PFSK-1 (cell line): ENCODE measurements around the gene GPR52.

Experiments used
- FOXP2 ChIP-seq: optimal IDR thresholded peaks from 2 replicates; pipeline ENCODE3; 2011; ENCODE audit warnings: borderline replicate concordance, control low read depth, inconsistent platforms; ENCODE audit not compliant: insufficient read depth; ENCODE audit errors: extremely low read length, extremely low read depth
- POLR2AphosphoS5 ChIP-seq: IDR thresholded peaks from 2 replicates; pipeline ENCODE4 v1.6.1; 2012; ENCODE audit warnings: low read depth, mild to moderate bottlenecking, control low read depth, low read length, moderate library complexity
- SIN3A ChIP-seq: IDR thresholded peaks from 2 replicates; pipeline ENCODE4 v1.6.1; 2012; ENCODE audit warnings: mild to moderate bottlenecking, low read length, moderate library complexity, borderline replicate concordance; ENCODE audit not compliant: insufficient read depth
- TAF1 ChIP-seq: IDR thresholded peaks from 2 replicates; pipeline ENCODE4 v1.6.1; 2012; ENCODE audit warnings: low read length, control low read depth, borderline replicate concordance; ENCODE audit not compliant: insufficient read depth
- TF ChIP-seq, protein P1 (sequence below), 2 experiments: IDR thresholded peaks; 2 replicates each; pipeline versions ENCODE4 v1.6.1 to v1.8.0; 2011 to 2012; ENCODE audit warnings: low read depth in 2 of 2, low read length in 2 of 2, control low read depth in 1 of 2, inconsistent platforms in 1 of 2, mild to moderate bottlenecking in 1 of 2, moderate library complexity in 1 of 2; ENCODE audit not compliant: insufficient read depth in 1 of 2

- no peak for TF ChIP-seq SIN3A
- TF ChIP-seq POLR2AphosphoS5 = no peak
- TF ChIP-seq, protein P1, sequence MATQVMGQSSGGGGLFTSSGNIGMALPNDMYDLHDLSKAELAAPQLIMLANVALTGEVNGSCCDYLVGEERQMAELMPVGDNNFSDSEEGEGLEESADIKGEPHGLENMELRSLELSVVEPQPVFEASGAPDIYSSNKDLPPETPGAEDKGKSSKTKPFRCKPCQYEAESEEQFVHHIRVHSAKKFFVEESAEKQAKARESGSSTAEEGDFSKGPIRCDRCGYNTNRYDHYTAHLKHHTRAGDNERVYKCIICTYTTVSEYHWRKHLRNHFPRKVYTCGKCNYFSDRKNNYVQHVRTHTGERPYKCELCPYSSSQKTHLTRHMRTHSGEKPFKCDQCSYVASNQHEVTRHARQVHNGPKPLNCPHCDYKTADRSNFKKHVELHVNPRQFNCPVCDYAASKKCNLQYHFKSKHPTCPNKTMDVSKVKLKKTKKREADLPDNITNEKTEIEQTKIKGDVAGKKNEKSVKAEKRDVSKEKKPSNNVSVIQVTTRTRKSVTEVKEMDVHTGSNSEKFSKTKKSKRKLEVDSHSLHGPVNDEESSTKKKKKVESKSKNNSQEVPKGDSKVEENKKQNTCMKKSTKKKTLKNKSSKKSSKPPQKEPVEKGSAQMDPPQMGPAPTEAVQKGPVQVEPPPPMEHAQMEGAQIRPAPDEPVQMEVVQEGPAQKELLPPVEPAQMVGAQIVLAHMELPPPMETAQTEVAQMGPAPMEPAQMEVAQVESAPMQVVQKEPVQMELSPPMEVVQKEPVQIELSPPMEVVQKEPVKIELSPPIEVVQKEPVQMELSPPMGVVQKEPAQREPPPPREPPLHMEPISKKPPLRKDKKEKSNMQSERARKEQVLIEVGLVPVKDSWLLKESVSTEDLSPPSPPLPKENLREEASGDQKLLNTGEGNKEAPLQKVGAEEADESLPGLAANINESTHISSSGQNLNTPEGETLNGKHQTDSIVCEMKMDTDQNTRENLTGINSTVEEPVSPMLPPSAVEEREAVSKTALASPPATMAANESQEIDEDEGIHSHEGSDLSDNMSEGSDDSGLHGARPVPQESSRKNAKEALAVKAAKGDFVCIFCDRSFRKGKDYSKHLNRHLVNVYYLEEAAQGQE (IDR thresholded peaks at IDR 0.05; ENCODE audit: insufficient read depth in 1 of 2, low read depth in 2 of 2, low read length in 2 of 2) = no peak
- TF ChIP-seq TAF1 = no peak
- no peak for TF ChIP-seq FOXP2
These were observed 19.7 kb upstream of the GPR52 start for GRCh38 chr1:174428033-174428432.
